HG02973 (cell line): Measurements from ENCODE around the gene FAM222A.
"Not testable (repeated sequence)": the region's sequence is repeated elsewhere in the genome, so short reads cannot be mapped to it uniquely, and the experiment has no call there.

Experiments used
- ATAC-seq: cut with Tn5 transposase; IDR thresholded peaks from one replicate; pipeline ENCODE4 v1.9.1; 2021; ENCODE audit warnings: moderate library complexity; ENCODE audit not compliant: unreplicated experiment

The FAM222A gene

DNA sequence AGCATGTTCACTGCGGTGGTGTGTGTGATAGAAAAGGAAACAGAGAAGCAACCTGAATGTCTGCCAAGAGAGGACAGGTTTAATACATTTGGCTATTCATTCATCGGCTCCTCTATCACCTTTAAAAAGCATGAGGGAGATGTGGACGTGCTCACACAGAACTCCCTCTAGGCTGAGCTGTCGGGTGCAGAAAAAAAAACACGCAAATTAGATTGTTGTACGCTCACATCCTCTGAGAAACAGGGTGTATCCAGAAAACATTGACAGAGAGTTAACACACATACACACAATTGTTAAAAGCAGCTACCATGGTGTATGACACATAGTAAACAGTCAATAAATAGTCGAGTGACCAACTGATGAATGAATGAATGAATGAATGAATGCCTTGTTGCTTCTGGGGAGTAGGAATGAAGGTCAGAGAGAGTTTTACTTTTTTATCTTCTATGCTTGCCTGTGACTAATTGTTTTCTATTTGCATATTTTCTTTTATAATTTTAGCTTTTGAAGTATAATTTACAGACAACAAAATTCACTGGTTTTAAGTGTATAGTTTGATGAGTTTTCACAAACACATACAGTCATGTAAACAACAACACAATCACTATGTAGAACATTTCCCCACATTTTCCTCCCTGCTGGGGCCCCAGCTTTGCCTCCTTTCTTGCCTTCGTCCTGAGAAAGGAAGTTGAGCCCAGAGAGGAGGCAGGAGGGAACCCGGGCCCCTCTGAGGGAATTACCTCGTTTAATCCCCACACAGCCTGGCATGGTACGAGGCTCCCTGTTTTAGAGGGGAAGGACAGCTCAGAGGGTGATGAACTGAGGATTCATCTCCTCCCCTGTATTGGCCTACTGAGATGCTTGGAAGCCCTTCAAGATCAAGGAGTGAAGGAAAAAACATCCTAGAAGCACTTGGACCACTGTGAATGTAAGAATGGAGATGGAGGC, 19.7 kb upstream of the FAM222A start:
- ATAC-seq = no peak

DNA sequence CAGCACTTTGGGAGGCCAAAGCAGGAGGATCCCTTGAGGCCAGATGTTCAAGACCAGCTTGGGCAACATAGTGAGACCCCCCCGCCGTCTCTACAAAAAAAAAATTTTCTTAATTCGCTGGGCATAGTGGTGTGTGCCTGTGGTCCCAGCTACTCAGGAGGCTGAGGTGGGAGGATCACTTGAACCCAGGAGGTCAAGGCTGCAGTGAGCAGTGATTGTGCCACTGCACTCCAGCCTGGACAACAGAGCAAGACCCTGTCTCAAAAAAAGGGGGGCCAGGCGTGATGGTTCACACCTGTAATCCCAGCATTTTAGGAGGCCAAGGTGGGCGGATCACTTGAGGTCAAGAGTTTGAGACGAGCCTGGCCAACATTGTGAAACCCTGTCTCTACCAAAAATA, 19.0 kb upstream of the FAM222A start:
- not testable (repeated sequence) for ATAC-seq

DNA sequence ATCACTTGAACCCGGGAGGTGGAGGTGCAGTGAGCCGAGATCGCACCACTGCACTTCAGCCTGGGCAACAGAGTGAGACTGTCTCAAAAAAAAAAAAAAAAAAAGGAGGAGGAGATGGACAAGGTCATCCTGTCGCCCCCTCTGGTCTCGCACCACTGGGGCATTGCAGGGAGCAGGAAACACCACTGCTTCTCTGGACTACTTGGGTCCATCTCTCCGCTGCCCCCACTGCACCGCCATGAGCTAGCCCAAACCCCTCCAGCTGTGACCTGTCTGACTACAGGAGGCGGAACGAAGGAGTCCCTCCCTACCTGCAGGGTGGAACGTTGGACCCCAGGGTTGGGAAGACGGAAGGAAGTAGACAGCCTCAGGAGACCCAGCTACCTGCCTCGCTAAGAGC, 18.2 kb upstream of the FAM222A start:
- no peak for ATAC-seq

DNA sequence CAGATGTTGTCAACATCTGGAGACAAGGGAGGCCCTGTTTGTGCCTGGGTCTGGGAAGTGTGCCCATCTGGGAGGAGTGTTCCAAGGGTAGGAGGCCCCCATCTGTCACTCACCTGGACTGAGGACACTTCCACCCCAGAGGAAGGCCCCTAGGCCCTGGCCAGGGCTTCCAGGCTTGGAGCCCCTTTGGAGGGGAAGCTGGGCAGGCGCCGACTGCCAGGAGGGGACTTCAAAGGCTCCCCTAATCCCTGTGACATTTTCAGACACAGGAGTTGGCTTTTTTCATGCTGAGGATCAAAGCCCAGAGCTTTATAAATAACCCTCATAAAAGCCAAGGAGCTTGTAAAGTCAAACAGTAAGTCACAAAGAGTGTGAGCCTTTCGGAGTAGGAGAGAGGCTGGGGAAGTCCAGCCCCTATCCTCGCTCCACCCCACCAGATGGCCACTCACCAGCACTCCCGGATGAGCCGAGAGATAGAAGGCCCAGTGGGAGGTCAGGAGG, 17.6 kb upstream of the FAM222A start:
- no peak for ATAC-seq

DNA sequence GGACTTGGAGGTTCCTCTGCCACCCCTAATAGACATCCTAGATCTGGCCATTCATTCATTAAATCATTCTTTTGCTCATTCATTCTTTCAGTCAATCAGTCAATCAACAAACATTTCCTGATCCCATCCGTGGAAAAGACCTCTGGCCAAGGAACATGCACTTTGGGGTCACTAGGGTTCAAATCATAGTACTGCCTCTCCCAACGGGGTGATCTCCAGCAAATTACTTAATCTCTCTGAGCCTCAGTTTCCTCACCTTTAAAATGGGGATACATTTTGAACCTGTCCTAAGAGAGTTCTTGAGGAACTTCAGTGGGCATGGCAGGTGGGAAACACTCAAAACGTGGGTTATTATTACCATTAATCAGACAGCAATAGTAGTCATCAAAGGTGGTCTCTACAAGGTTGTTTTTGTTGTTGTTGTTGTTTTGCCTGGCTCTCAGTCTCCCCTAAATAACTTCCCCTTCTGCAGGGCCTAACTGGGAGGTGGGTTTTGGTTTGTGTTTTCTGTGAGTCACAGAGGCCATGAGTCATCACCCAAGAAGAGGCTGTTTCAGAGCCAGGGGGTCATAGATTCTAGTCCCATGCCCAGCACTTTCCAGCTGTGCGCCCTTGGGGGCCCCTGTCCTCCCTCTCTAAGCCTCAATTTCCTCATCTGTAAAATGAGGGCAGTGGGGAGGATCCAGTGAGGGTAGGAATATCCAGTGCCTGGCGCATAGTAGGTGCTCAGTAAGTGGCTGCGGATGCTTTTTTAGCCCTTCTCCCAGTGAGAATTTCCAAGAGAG, 16.9 kb upstream of the FAM222A start:
- no peak for ATAC-seq

DNA sequence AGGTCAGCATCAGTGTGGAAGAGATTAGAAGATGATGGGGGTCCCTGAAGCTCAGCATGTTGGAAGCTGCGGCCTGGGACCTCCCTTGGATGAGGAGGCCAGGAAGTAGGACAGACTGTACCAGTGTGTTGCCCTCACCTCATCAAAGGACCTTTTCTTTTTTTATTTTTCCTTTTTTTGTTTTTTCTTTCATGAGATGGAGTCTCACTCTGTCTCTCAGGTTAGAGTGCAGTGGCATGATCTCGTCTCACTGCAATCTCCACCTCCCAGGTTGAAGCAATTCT, 16.4 kb upstream of the FAM222A start:
- ATAC-seq = no peak

DNA sequence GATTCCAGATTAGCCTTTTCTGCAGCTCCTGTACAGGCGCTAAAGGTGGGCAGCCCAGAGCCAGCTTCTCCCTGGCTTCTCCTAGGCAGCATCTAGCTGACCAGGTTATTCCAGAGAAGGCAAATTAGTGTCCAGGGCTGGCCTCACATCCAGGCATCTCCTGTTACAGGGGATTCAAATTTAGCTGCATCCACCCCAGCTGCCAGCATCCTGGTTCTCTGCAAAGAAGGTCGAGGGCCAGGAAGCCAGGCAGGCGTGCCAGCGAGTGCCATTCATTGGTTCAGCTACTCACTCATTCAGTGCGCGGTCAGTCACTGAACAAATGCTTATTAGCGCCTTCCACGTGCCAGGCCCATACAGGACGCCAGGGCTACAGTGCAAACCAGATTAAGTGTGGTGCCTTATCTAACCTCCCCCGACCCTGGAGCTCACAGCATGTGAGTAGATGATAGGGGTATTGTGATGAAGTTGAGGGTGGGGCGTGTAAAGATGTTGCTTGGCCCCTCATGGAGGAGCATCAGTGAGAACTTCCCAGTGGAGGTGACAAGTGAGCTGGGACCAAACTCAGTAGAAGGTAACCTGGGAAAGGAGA, 15.7 kb upstream of the FAM222A start:
- no peak for ATAC-seq

DNA sequence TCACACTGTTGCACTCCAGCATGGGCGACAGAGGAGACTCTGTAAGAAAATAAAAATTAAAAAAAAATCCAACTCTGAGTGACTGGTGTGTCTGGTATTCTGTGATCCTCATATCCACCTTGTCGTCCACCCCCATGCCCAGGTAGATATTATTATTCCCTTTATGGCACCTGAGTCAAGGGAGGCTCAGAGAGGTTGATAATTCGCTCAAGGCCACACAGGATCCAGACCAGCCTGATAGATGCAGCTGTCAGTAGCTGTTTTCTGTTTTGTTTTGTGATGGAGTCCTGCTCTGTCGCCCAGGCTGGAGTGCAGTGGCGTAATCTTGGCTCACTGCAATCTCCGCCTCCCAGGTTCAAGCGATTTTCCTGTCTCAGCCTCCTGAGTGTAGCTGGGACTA, 14.8 kb upstream of the FAM222A start:
- no peak for ATAC-seq

DNA sequence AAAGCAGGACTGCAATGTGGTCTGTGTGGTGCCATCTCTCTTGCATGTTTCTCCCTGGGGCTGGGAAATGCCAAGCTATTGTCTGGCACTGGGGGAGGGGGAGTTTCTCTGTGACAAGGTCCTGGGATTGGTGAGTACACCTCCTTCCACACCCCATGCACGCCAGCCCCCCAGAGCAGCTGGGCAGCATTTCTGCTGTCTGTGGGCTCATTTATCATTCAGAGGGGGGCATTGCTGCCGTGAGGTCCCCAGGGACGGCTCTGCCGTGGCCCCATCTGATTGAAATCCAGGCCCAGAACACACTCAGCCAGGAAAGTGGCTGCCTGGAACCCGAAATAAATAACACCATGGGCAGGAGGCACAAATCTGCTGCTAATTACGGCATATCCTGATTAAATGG, 12.6 kb upstream of the FAM222A start:
- no peak for ATAC-seq

DNA sequence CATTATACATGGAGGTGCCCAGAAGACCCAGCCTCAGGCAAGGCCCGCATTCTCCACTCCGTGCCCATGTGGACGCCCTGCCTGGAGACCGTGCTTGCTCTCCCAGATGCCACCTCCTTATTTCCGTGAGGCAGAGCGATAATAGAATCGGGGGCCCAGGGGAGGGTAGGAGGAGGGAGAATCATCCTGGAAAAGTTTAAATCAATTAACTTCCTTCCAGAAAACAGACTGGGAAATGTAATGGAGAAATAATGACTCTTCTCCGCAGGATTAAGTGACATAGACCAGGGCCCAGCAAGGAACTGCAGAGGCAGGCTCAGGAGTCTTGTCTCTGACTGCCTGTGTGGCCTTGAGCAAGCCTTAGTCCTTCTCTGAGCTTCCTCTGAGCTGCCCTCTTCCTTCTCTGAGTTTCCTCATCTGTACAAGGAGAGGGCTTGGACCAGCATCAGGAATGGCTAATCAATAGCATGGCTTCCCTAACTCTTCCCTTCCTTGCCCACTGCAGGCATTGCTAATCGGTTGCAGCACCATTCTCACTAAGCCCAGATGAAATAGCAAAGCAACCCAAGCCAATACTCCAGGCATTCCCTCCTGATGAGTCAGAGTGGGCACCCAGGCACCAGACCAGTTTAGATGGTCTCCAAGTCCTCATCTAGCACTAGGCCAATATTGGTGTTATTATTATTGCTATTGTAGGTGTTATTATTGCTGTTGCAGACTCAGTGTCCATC, 11.3 kb upstream of the FAM222A start:
- ATAC-seq = no peak

DNA sequence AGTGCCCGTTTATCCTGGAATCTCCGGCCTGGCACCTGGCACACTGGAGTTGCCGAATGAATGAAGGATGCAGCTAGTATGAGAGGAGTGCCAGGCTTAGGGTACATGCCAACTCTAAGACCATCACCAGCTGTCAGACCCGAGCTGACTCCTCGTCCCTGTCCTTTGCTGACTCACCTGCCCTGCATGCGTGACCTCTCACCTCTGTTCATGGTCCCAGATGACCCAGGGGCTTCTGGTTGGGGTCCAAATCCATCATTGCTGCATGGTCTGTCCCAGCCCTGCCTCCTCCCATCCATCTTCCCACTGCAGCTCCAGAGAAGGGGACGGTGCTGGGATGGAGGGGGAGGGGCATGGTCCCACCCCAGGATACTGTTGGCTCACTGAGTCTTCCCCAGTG, 9.9 kb upstream of the FAM222A start:
- no peak for ATAC-seq

DNA sequence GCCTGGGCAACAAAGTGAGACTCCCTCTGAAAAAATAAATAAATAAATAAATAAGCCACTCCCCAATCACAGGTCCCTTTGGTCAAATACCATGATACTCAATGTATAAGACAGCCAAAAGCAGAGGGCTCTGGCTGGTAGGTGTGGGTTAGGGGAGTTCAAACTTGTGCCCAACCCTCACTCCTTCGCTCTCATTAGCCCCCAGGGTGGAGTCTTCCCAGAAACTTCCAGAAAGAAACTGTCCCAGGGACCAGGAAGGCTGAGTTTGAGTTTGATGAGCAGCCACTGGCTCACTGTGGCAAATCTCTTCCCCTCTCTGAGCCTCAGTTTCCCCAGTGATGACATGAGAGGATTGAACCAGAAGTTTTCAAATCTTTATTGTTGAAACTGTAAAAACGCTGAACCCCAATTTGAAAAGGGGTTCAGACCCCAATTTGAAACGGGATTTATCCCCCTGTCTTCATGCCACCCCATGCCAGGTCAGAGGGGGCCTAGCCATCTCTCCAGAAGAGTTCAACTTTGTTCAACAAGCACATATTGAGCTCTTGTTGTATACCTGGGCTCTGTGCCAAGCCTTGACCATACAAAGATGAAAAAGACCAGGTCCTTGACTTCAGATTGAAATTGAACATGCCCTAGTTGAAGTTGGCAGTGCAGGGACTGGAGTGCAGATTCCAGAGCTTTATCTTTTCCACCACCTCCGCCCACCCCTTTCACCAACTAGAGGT, 9.1 kb upstream of the FAM222A start:
- no peak for ATAC-seq

DNA sequence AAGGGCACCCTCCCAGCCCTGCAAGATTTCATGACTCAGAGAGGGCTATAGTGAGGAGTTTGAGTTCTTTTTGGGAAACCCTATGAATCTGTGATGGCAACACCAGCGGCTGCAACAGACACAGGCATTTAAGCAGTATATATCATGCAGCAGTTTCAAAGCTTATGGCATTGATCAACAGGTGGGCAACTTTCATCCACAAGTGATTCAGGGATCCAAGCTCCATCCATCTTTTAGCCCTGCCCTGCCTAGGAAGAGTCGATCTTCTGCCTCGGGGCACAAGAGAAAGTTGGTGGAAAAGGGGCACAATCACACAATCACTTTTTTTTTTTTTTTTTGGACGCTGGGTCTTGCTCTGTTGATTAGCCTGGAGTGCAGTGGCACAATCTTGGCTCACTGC, 8.3 kb upstream of the FAM222A start:
- no peak for ATAC-seq

DNA sequence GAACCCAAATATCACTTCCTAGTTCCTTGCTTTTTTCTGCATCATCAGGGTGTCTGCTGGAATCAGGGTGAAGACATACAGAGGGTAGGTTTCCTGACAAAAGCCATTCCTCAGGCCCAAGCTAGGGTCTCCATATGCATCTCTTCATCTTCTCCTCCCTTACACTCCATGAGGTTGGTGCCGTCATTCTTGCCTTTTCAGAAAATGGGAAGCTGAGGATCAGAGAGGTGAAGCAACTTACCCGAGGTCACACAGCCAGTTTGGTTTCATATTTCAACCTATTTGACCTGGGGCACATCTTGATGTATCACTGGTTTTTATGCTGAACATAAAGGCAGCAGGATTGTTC, 7.3 kb upstream of the FAM222A start:
- no peak for ATAC-seq

DNA sequence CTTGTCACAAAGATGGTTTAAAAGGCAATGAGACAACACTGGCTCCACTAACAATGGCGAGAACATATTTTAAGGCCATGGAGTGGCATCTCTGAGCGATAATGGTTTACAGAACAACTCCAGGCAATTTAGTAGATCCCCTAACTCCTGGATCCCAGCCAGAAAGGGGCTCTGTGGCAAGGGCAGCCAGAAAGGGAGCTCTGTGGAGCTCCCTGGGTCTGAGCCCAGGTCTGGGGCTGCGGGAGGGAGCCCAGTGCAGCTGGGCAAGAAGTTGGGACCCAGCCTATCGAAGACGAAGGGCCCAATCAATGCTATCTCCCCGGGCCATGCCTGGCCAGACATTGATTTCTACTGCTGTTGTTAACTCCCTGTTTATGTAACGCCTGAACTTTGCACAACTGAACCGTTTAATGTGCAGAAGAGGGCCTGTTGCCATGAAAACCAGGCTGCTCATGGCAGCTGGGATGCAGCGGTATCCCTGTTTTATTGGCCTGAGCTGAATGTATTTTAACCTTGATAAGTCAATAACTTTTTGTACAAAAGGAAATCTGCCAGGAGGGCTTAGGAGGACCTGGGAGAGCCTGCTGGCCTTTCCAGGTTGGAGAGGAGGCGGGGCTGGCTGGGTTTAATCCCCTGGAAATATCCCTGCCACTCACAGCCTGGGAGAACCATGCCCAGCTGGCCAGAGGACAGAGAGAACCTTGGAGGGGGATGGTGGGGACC, 6.7 kb upstream of the FAM222A start:
- no peak for ATAC-seq

DNA sequence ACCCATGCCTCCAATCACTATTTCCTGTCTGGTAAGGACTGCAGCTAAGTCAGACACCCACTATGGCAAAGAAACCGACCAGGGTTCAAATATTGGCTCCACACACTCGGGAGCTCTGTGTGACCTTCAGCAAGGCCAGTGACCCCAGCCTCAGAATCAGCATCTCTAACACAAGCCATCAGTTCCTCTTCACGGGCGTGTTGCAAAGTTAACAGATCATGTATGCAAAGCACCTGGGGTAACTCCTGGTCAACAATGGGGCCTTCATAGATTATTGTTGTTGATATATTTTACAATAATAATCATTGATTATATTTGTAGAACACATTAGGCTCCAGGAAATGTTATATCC, 6.2 kb upstream of the FAM222A start:
- ATAC-seq = no peak

DNA sequence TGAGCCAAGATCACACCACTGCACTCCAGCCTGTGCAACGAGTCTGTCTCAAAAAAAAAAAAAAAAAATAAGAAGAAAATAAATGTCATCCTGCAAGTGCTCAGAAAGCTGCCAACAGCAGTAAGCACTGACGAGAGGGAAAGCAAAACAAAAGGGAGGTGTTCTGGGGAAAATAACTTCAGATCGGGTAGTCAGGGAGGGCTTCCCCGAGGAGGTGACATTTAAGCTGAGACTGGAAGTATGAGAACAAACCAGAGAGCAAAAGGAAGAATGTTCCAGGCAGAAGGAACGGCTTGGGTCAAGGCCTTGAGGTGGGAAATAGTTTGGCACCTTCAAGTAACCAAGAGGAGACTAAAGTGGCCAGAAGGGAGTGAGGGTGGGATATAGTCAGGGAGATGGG, 4.7 kb upstream of the FAM222A start:
- ATAC-seq = no peak

DNA sequence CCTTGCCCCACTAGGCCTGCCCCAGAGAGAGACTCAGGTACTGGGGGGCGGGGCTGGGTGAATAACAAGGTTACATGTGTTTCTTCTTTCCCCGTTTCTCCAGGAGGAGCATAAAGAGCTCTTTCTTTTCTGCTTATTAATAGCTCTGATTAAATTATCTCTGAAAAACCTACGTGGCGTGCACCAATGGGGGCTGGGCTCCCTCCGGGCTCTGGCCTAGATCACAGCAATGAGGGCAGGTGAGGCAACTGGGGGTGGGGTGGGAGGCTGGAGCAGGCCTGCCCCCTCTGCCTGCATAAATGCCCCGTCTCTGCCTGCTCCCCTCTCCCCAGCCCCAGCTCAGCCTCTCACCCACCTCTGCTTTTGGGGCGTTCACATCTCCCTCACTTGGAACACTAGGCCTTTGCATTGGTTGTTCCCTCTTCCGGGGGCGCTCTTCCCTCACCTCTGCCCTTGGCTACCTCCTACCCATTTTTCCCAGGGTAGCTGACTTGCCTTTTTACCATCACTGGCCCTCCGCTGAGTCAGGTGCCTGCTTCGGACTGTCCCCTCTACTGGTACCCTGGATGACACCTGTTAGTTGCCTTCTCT, 4.1 kb upstream of the FAM222A start:
- ATAC-seq = no peak

DNA sequence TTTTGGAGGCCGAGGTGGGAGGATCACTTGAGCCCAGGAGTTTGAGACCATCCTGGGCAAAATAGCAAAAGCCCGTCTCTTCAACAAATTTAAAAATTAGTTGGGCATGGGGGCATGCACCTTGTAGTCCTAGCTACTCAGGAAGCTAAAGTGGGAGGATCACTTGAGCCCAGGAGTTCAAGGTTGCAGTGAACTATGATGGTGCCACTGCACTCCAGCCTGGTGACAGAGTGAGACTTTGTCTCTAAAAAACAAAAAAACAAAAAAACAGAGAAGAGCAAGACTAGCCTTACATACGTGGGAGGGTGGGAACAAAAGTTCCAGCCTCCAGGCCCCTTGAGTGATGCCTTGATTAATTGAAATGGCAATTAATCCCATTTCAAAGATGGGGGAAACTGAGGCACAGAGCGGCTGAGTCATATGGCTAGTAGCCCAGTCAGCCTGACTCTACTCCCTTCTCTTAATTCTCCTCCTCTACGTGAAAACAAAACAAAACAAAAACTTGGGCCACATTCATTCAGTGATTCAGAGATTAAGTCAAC, 3.3 kb upstream of the FAM222A start:
- ATAC-seq = no peak
